Measurements from ENCODE around the gene BLCAP.
A peak's percentile ranks its signal among the peaks of the same experiment; 100 is the strongest.
"Not testable (repeated sequence)": the region's sequence is repeated elsewhere in the genome, so short reads cannot be mapped to it uniquely, and the experiment has no call there.

BLCAP gene, protein sequence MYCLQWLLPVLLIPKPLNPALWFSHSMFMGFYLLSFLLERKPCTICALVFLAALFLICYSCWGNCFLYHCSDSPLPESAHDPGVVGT

GRCh38 chr20:37527638-37528445, at the start of gene BLCAP:
TSS of gene BLCAP (minus strand) at chr20:37527876. CDS start at chr20:37519174, 8,702 bp downstream.
- peak; percentile 83 for DNase-seq (ENCODE audit: low read depth)

DNA sequence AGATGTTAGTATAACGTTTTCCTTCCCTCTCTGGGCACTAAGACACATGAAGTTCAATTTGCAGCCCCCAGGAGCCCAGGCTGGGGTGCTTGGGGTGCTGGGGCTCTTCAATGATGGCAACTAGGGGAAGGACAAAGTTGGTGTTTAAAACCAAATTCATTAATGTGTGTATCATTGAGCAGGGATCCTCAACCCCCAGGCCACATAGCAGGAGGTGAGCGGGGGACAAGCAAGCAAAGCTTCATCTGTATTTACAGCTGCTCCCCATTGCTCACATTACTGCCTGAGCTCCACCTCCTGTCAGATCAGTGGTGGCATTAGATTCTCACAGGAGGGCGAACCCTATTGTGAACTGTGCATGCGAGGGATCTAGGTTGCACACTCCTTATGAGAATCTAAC, 49.8 kb upstream of the BLCAP start:
- not testable (repeated sequence) for DNase-seq (ENCODE audit: low read depth)

DNA sequence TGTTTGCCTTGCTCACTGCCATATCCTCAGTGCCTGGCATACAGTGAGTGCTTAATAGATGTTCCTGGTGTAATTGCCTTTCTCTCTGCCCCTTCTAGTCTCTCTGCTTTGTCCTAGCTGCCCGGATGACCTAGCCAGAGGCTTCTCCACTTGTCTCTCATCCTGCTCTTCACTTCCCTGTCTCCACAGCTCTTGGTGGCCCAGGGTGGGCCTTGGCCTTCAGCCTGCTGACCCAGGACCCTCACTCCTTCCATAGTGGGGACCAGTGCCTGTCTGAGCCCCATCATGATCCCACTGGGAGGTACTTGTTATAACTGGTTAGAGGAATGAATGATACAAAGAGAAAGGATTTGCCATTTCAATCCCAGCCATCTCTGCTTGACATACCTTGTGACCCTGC, 49.2 kb upstream of the BLCAP start:
- DNase-seq (ENCODE audit: low read depth), result no peak

DNA sequence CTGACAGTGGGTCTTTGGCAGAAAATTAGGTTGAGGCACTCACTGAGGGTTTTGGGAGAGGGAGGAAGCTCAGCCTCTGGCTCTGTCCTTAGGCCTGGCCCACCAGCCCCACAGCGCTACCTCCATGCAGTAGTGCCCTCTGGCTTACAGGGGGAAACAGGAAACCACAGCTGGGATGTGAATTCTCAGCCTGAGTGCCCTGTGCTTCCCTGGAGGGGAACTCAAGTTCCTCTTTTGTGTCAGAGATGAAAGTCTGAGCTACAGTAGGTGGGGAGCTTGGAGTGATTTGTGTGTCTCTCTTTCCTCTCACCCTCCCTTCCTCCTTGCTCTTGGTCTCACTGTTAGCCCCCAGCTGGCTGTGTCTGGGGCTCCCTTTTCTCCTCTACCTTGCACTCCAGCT, 48.2 kb upstream of the BLCAP start:
- DNase-seq (ENCODE audit: low read depth), result no peak

DNA sequence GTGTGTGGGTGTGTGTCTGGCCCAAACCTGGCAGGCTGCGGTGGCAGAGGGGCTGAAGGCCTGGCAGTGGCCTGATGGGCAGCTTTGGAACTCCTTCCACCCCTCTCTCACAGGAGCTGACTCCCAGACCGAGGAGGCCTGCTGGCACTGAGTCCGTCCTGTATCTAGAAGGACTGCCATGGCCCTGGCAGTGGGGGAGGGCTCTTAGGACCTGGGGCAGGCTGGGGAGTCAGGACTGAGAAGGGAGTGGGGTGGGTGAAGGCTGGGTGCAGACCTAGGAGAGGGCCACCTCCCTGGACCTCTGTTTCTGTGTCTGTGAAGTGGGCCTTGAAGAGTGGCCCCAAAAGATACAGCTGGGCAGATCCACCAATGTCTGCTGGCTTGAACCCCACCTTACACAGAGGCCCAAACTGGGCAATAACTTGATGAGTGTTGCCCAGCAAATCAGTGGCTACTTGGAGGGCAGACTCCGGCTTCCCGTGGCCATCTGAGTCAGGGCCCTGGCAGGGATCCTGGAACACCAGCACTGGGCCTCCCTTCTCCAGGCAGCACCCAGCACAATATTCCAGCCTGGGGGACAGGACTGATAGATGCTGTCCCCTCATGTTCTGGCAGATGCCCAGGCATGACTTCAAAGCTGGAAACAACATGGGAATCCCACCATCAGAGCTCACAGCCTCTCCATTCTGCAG, 46.7 kb upstream of the BLCAP start:
- DNase-seq (ENCODE audit: low read depth), result no peak

DNA sequence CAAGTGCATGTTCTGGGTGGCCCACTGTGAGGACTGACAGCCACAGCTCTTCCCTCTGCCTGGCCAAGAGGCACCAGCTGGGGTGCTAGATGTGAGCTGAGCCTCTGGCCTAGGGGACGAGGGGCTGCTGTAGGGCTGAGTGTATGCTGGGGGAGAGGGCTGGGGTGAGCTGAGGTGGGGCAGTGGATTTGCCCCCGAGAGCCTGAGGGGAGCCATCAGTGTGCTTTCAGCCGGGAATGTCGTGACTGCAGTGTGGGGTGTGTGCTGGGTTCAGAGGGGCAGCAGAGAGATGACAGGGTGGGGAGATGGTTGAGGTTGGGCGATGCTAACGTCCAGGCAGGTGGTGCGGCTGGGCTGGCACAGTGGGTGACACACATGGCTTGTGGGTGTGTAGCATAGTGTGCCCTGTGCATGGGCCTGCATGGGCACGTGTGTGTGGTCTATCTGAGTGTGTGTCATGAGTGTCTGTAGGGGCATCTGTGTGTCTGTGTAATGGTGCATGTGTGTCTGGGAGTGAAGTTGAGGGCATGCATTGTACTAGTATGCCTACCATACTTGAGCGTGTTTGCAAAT, 46.0 kb upstream of the BLCAP start:
- DNase-seq (ENCODE audit: low read depth), result no peak

- DNase-seq (ENCODE audit: low read depth), result no peak
Measured at GRCh38 chr20:37571033-37571432, 43.4 kb upstream of the BLCAP start.

DNA sequence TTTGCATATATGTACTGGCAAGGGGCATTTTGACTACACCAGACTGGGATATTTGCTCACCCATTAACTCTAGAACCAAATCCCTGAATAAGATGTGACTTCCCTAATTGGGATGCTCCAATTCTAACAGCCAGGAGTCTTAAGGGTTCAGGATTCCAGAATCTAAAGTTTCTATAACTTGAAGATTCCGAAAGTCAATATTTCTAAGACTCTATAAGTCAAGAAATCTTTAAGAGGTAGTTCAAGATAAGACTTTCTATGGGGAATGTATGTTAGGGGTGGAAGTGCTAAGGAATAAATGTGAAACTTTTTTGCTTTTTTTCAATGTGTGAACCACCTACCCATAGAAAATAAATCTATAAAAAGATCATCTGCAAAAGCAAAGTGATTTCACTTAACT, 42.7 kb upstream of the BLCAP start:
- no peak for DNase-seq (ENCODE audit: low read depth)

GRCh38 chr20:37567671-37568588, 40.3 kb upstream of the BLCAP start:
- no peak for DNase-seq (ENCODE audit: low read depth)

GRCh38 chr20:37567331-37567665, 39.6 kb upstream of the BLCAP start:
- no peak for DNase-seq (ENCODE audit: low read depth)

- no peak for DNase-seq (ENCODE audit: low read depth)
Measured at GRCh38 chr20:37566590-37567330, 39.1 kb upstream of the BLCAP start.

DNA sequence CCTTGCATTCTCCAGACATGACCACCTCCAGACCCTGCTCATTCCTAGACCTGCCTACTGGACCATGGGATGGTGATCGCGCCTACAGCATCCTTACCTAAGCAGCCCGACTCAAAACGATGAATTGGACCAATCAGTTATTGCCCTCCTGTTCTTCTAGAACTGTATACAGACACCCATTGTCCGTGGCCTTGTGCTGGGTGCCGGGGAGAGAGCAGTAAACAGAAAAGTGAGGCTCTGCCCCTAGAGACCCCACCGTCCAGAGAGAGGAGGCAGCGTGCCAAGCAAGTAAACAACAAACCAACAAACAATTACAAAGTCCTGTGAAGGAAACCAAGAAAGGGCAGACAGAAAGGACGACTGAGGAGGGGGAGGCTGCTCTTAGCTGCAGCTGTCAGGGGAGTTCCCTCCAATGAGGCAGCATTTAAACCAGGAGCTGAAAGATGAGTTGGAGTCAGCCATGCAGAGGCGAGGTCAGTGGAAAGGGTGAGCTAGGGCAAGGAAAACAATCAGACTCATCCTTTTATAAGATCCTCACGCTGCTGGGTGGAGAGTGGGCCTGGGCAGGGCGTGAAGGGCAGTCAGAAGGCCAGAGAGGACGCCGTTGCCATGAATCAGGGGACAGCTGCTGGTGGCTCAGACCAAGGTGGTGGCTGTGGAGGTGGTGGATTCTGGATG, 37.6 kb upstream of the BLCAP start:
- no peak for DNase-seq (ENCODE audit: low read depth)

DNA sequence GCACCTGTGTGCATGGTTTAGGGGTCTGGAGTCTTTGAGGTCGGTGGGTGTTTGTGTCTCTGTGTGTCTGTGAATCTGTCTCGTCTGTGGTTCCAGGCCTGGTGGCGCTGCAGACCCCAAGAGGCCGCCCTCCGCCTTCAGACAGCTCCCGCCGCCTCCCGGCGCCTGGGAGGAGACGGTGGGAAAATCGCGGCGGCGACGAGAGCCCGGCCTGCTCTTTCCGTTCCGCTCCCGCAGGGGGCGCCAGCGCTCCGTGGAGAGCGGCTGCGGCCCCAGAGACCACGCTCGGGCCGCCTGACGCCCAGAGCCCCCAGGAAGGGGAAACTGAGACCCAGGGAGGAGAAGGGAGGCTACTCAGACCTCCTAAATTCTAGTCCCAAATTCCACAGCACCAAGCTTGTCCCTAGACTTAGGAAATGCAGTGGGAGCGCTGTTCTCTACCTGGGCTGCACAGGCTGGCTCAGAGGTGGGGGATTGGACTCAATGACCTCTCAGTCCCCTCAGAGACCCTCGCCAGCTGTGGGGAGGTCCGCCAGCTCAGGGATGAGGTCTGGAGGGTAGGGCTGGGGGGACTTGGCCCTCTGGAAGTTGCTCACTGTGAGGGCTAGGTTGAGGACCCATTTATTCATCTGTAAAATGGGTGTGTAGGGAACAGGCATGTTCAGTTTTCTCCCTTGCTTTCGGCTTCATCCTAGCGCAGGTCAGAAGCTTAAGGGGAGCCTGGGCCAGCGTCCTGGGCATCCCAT, 36.9 kb upstream of the BLCAP start:
- DNase-seq (ENCODE audit: low read depth), result peak; percentile 7

- no peak for DNase-seq (ENCODE audit: low read depth)
Measured at GRCh38 chr20:37564016-37564387, 36.3 kb upstream of the BLCAP start.

- no peak for DNase-seq (ENCODE audit: low read depth)
Measured at GRCh38 chr20:37562695-37563480, 35.2 kb upstream of the BLCAP start.

GRCh38 chr20:37560629-37561028, 33.0 kb upstream of the BLCAP start:
- DNase-seq (ENCODE audit: low read depth), result no peak

DNA sequence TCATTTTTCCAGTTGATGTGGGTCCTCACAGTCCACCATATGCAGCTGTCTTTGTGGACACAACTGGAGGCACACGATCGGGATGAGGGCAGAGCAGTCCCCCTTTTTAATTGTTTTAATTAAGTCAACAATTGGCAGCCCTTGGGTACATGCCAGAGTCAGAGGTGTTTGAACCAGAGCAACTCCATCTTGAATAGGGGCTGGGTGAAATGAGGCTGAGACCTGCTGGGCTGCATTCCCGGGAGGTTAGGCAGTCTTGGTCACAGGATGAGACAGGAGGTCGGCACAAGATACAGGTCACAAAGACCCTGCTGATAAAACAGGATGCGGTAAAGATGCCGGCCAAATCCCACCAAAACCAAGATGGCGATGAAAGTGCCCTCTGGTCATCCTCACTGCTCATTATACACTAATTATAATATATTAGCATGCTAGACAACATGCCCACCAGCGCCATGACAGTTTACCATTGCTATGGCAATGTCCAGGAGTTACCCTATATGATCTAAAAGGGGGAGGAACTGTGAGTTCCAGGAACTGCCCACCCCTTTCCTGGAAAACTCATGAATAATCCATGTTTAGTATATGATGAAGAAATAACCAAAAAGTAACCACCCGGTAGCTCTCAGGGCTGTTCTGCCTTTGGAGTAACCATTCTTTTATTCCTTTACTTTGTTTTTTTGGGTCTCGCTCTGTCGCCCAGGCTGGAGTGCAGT, 31.8 kb upstream of the BLCAP start:
- DNase-seq (ENCODE audit: low read depth), result no peak

GRCh38 chr20:37558779-37559178, 31.1 kb upstream of the BLCAP start:
- no peak for DNase-seq (ENCODE audit: low read depth)

- DNase-seq (ENCODE audit: low read depth), result no peak
Measured at GRCh38 chr20:37558306-37558705, 30.6 kb upstream of the BLCAP start.
